Neural cell (in vitro differentiated cells): ENCODE measurements around the gene SPOCK3. TPM values are rescaled to one million over a fixed set of nuclear protein-coding genes. Genes with fewer than 3 reads are reported as not detected.

Experiments
- H2AFZ ChIP-seq: fragments of 200-600, 300-800 bp; sonication (generic), shearing (Covaris generic); 2 replicates; pipeline ENCODE4 v1.6.0; 2014; ENCODE audit warnings: low read depth, mild to moderate bottlenecking, antibody characterized with exemption, low read length, moderate library complexity
- H3F3A ChIP-seq: fragments of 200-600 bp; shearing (Covaris generic); 2 replicates; pipeline ENCODE4 v1.6.1; 2016; ENCODE audit warnings: mild to moderate bottlenecking, moderate library complexity, mixed read lengths, antibody characterized with exemption, low read length; ENCODE audit not compliant: insufficient read depth, poor library complexity, severe bottlenecking
- H3K27ac ChIP-seq: fragments of 200-600, 300-800 bp; sonication (generic), shearing (Covaris generic); 2 replicates; pipeline ENCODE4 v1.5.1; 2014; ENCODE audit warnings: mild to moderate bottlenecking, low read length, moderate library complexity
- H3K27me3 ChIP-seq: fragments of 300-800, 200-600 bp; sonication (generic), shearing (Covaris generic); 2 replicates; pipeline ENCODE4 v1.6.0; 2014; ENCODE audit warnings: mild to moderate bottlenecking, low read depth, low read length, moderate library complexity; ENCODE audit not compliant: insufficient read depth
- H3K36me3 ChIP-seq: fragments of 300-800, 200-600 bp; sonication (generic), shearing (Covaris generic); 2 replicates; pipeline ENCODE4 v1.5.1; 2014; ENCODE audit warnings: mild to moderate bottlenecking, antibody characterized with exemption, low read length, moderate library complexity; ENCODE audit not compliant: insufficient read depth
- H3K4me2 ChIP-seq: fragments of 300-800, 200-600 bp; sonication (generic), shearing (Covaris generic); 2 replicates; pipeline ENCODE4 v1.6.0; 2014; ENCODE audit warnings: mild to moderate bottlenecking, low read length
- H3K4me3 ChIP-seq: fragments of 300-800, 200-600 bp; sonication (generic), shearing (Covaris generic); 2 replicates; pipeline ENCODE4 v1.5.1; 2014; ENCODE audit warnings: mild to moderate bottlenecking, low read length, moderate library complexity
- H3K79me2 ChIP-seq: fragments of 200-600 bp; shearing (Covaris generic); replicated peaks from 2 replicates; pipeline ENCODE4 v1.6.0; 2014; ENCODE audit warnings: mild to moderate bottlenecking, low read length, moderate library complexity; ENCODE audit not compliant: insufficient read depth
- H3K9ac ChIP-seq: fragments of 300-800, 200-600 bp; sonication (generic), shearing (Covaris generic); 2 replicates; pipeline ENCODE4 v1.6.1; 2016; ENCODE audit warnings: mild to moderate bottlenecking, low read length, mixed read lengths
- H3K9me2 ChIP-seq: fragments of 200-600 bp; shearing (Covaris generic); 2 replicates; pipeline ENCODE4 v1.6.1; 2016; ENCODE audit warnings: mild to moderate bottlenecking, low read length, mixed read lengths; ENCODE audit not compliant: insufficient read depth
- H3K9me3 ChIP-seq: fragments of 200-600, 300-800 bp; sonication (generic), shearing (Covaris generic); 2 replicates; pipeline ENCODE4 v1.6.1; 2016; ENCODE audit warnings: mild to moderate bottlenecking, mixed run types, low read length, moderate library complexity, mixed read lengths
- H4K20me1 ChIP-seq: fragments of 200-600 bp; shearing (Covaris generic); 2 replicates; pipeline ENCODE4 v1.6.1; 2016; ENCODE audit warnings: mild to moderate bottlenecking, mixed run types; ENCODE audit not compliant: insufficient read depth
- EP300 ChIP-seq: fragments of 450-650 bp; conservative IDR thresholded peaks from 2 replicates; pipeline ENCODE4 v1.6.1; 2014; ENCODE audit warnings: antibody characterized with exemption, mild to moderate bottlenecking, moderate library complexity; ENCODE audit not compliant: poor library complexity, severe bottlenecking
- EZH2 ChIP-seq: fragments of 200-600, 300-800 bp; shearing (Covaris generic), sonication (generic); IDR thresholded peaks from 2 replicates; pipeline ENCODE4 v1.6.1; 2014; ENCODE audit warnings: antibody characterized with exemption, low read length, borderline replicate concordance, mild to moderate bottlenecking; ENCODE audit not compliant: insufficient read depth, poor library complexity, severe bottlenecking
- MXI1 ChIP-seq: fragments of 450-650 bp; conservative IDR thresholded peaks from 2 replicates; pipeline ENCODE4 v1.6.1; 2014; ENCODE audit warnings: antibody characterized with exemption, mild to moderate bottlenecking; ENCODE audit not compliant: poor library complexity, severe bottlenecking
- POLR2AphosphoS5 ChIP-seq: IDR thresholded peaks from 2 replicates; pipeline ENCODE4 v1.6.1; 2012
- RAD21 ChIP-seq: fragments of 450-650 bp; conservative IDR thresholded peaks from 2 replicates; pipeline ENCODE4 v1.6.1; 2014; ENCODE audit warnings: antibody characterized with exemption, mild to moderate bottlenecking, moderate library complexity
- SMC3 ChIP-seq: fragments of 450-650 bp; conservative IDR thresholded peaks from 2 replicates; pipeline ENCODE4 v1.6.1; 2014; ENCODE audit warnings: antibody characterized with exemption, mild to moderate bottlenecking, moderate library complexity; ENCODE audit not compliant: poor library complexity
- TAF1 ChIP-seq: IDR thresholded peaks from 2 replicates; pipeline ENCODE4 v1.6.1; 2012; ENCODE audit warnings: low read depth
- polyA plus RNA-seq: library from polyadenylated mRNA; depleted of rRNA; stranded (reverse); fragments of >200 nt; gene quantifications from 2 replicates; pipeline ENCODE4 v1.2.3, GENCODE V29; 2014
- TF ChIP-seq, protein P1 (sequence below): IDR thresholded peaks from 2 replicates; pipeline ENCODE4 v1.6.1; 2012; ENCODE audit warnings: borderline replicate concordance
- TF ChIP-seq, protein P2 (sequence below): fragments of 450-650 bp; IDR thresholded peaks from 2 replicates; pipeline ENCODE4 v1.5.1; 2014; ENCODE audit warnings: antibody characterized with exemption, mild to moderate bottlenecking, moderate library complexity; ENCODE audit not compliant: poor library complexity, severe bottlenecking

The SPOCK3 gene
- polyA plus RNA-seq, 1 donor from 2014 or later: 7.9 TPM

DNA sequence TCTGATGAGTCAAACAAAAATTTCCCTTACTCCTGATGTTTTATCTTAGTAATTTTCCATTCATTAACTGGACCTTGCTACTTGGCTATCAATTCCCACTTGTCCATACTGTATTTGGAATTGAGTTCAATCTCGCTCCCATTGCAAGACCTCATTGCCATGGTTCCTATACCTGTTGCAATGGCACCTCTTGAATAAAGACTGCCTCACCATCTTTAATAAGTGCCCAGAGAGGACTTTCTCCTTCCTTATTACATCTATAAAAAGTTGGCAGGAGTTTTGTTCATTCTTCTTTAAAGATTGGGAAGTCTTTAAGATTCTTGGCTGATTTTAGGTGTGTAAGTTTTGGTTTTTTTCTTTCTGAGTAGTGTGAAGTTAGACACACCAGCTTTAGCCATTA, 397.4 kb downstream of the SPOCK3 start:
- Histone ChIP-seq H3K9ac (no peak overlapping the region), H3K9me3 (no peaks in the 10 kb centered on the region), H3K9me2 (no peaks in the 10 kb centered on the region), H3K4me2 (no peak overlapping the region), H3F3A (no peaks in the 10 kb centered on the region), H3K27me3 (no peaks in the 10 kb centered on the region), H3K27ac (no peak overlapping the region), H2AFZ (no peak overlapping the region), H3K4me3 (no peak overlapping the region), H4K20me1 (no peaks in the 10 kb centered on the region), H3K36me3 (no peaks in the 10 kb centered on the region), H3K79me2 (no peaks in the 10 kb centered on the region)
- TF ChIP-seq MXI1 (no peak), SMC3 (no peak)

DNA sequence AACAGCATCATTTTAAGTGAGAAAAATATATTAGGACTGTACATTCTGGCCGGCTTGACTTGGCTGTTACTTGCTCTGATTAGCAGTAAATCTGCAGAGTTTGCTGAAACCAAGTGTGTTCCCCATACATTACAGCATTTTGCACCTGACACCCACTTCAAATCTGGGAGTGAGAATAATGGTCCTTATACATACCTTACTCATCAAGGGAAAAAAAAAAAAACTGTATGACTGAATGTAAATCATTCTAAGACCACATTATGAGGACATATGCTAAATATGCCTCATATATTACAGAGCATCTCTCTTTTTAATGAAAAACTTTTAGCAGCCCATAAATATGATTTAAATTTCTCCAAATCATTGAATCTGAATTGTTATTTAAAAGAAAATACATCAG, 406.7 kb downstream of the SPOCK3 start:
- Histone ChIP-seq H3K79me2 (no peaks in the 10 kb centered on the region), H3K27ac (no peak overlapping the region), H3K9ac (no peak overlapping the region), H3F3A (no peaks in the 10 kb centered on the region), H2AFZ (no peak overlapping the region), H4K20me1 (no peaks in the 10 kb centered on the region), H3K9me3 (no peaks in the 10 kb centered on the region), H3K27me3 (no peaks in the 10 kb centered on the region), H3K9me2 (no peaks in the 10 kb centered on the region), H3K4me3 (no peak overlapping the region), H3K36me3 (no peaks in the 10 kb centered on the region), H3K4me2 (no peak overlapping the region)
- TF ChIP-seq RAD21: no peak
- TF ChIP-seq POLR2AphosphoS5: no peak
- no peak for TF ChIP-seq TAF1
- no peak for TF ChIP-seq EZH2
- TF ChIP-seq MXI1: no peak
- TF ChIP-seq, protein P1, sequence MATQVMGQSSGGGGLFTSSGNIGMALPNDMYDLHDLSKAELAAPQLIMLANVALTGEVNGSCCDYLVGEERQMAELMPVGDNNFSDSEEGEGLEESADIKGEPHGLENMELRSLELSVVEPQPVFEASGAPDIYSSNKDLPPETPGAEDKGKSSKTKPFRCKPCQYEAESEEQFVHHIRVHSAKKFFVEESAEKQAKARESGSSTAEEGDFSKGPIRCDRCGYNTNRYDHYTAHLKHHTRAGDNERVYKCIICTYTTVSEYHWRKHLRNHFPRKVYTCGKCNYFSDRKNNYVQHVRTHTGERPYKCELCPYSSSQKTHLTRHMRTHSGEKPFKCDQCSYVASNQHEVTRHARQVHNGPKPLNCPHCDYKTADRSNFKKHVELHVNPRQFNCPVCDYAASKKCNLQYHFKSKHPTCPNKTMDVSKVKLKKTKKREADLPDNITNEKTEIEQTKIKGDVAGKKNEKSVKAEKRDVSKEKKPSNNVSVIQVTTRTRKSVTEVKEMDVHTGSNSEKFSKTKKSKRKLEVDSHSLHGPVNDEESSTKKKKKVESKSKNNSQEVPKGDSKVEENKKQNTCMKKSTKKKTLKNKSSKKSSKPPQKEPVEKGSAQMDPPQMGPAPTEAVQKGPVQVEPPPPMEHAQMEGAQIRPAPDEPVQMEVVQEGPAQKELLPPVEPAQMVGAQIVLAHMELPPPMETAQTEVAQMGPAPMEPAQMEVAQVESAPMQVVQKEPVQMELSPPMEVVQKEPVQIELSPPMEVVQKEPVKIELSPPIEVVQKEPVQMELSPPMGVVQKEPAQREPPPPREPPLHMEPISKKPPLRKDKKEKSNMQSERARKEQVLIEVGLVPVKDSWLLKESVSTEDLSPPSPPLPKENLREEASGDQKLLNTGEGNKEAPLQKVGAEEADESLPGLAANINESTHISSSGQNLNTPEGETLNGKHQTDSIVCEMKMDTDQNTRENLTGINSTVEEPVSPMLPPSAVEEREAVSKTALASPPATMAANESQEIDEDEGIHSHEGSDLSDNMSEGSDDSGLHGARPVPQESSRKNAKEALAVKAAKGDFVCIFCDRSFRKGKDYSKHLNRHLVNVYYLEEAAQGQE: no peak
- TF ChIP-seq SMC3: no peak
- TF ChIP-seq, protein P2, sequence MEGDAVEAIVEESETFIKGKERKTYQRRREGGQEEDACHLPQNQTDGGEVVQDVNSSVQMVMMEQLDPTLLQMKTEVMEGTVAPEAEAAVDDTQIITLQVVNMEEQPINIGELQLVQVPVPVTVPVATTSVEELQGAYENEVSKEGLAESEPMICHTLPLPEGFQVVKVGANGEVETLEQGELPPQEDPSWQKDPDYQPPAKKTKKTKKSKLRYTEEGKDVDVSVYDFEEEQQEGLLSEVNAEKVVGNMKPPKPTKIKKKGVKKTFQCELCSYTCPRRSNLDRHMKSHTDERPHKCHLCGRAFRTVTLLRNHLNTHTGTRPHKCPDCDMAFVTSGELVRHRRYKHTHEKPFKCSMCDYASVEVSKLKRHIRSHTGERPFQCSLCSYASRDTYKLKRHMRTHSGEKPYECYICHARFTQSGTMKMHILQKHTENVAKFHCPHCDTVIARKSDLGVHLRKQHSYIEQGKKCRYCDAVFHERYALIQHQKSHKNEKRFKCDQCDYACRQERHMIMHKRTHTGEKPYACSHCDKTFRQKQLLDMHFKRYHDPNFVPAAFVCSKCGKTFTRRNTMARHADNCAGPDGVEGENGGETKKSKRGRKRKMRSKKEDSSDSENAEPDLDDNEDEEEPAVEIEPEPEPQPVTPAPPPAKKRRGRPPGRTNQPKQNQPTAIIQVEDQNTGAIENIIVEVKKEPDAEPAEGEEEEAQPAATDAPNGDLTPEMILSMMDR: no peak
- no peak for TF ChIP-seq EP300

DNA sequence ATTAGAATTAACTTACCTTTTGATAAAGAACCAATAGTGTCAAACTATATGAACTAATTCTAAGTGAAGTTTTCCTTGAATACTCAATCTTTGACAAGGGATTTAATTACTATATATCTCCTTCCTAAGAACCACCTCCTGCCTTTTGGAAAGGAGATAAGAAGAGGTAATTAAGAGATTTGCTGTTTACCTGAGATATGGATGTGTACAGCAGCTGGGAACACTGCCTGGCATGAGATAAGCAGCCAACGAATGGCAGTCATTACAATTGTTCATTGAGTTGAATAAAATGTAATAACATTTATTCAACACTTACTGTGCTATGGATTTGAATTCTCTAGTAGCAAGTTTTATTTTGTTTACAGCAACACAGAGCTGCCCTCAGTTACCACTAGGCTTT, 407.1 kb downstream of the SPOCK3 start:
- Histone ChIP-seq H3K4me3 (no peak overlapping the region), H3F3A (no peaks in the 10 kb centered on the region), H3K9ac (no peak overlapping the region), H3K9me3 (no peaks in the 10 kb centered on the region), H2AFZ (no peak overlapping the region), H3K4me2 (no peak overlapping the region), H3K27me3 (no peaks in the 10 kb centered on the region), H3K79me2 (no peaks in the 10 kb centered on the region), H3K36me3 (no peaks in the 10 kb centered on the region), H3K27ac (no peak overlapping the region), H3K9me2 (no peaks in the 10 kb centered on the region), H4K20me1 (no peaks in the 10 kb centered on the region)
- TF ChIP-seq, protein P2: no peak
- TF ChIP-seq SMC3: no peak
- no peak for TF ChIP-seq POLR2AphosphoS5
- no peak for TF ChIP-seq EP300
- TF ChIP-seq RAD21: no peak
- TF ChIP-seq EZH2: no peak
- TF ChIP-seq TAF1: no peak
- no peak for TF ChIP-seq MXI1
- TF ChIP-seq, protein P1: no peak
